ENCODE measurements around the gene WDR11.

WDR11 gene

GRCh38 chr10:120945182-120945581, 94.0 kb downstream of the WDR11 start:
- no peak for DNase-seq (ENCODE audit: low read depth in 2 of 3, low spot score in 1 of 3)

GRCh38 chr10:120945801-120946302, 94.7 kb downstream of the WDR11 start:
- no peak for DNase-seq (ENCODE audit: low read depth in 2 of 3, low spot score in 1 of 3)

- DNase-seq (ENCODE audit: low read depth in 2 of 3, low spot score in 1 of 3), result no peak
Measured at GRCh38 chr10:120946497-120946896, 95.3 kb downstream of the WDR11 start.

- peak; percentile 36 to 59 (median 42) for DNase-seq (ENCODE audit: low read depth in 2 of 3, low spot score in 1 of 3)
Measured at GRCh38 chr10:120948889-120949608, 97.9 kb downstream of the WDR11 start.

GRCh38 chr10:120949609-120950031, 98.5 kb downstream of the WDR11 start:
- DNase-seq (ENCODE audit: low read depth in 2 of 3, low spot score in 1 of 3), result no peak

- no peak for DNase-seq (ENCODE audit: low read depth in 2 of 3, low spot score in 1 of 3)
Measured at GRCh38 chr10:120950051-120950561, 98.9 kb downstream of the WDR11 start.

GRCh38 chr10:120951288-120951687, 100.1 kb downstream of the WDR11 start:
- DNase-seq (ENCODE audit: low read depth in 2 of 3, low spot score in 1 of 3), result no peak

- DNase-seq (ENCODE audit: low read depth in 2 of 3, low spot score in 1 of 3), result no peak
Measured at GRCh38 chr10:120953897-120954296, 102.7 kb downstream of the WDR11 start.

All from stimulated activated CD4-positive, alpha-beta T cell treated with anti-CD3 and anti-CD28 coated beads, Interleukin-12 subunit alpha, Interleukin-12 subunit beta, amount 100 ng/mL, for 48 hours (primary cell).